ENCODE data around the gene APBB1. TPM values are rescaled to one million over a fixed set of nuclear protein-coding genes. Genes with fewer than 3 reads are reported as not detected.
A peak's percentile ranks its signal among the peaks of the same experiment; 100 is the strongest.

The APBB1 gene
- total RNA-seq, 2 donors from 2014 or later: 40.0 to 72.5 TPM

DNA sequence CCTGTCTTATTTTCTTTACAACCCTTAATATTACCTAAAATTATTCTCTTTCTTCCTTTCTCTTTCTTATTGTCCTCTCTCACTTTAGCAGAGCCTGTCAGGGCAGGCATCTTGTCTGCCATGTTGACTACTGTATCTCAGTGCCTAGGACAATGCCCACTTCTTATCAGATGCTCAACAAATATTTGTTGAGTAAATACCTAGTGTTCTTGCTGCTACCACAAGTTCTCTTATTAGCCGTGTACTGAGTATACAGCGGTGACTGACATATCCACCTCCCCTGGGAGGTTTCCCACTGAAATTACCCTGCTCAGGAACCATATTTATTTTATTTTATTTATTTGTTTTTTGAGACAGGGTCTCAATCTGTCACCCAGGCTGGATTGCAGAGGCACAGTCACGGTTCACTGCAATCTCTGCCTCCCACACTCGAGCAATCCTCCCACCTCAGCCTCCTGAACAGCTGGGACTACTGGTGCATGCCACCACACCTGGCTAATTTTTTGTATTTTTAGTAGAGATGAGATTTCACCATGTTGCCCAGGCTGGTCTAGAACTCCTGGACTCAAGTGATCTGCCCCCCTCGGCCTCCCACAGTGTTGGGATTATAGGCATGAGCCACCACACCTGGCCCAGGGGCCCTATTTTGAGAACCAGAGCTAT, 15.2 kb upstream of the APBB1 start:
- DNase-seq (ENCODE audit: low spot score in 2 of 2) (no peak), ATAC-seq (no peak)
- Mint-ChIP-seq H3K36me3 (no peaks in the 10 kb centered on the region), H3K27ac (no peak overlapping the region), H3K9me3 (no peaks in the 10 kb centered on the region)

DNA sequence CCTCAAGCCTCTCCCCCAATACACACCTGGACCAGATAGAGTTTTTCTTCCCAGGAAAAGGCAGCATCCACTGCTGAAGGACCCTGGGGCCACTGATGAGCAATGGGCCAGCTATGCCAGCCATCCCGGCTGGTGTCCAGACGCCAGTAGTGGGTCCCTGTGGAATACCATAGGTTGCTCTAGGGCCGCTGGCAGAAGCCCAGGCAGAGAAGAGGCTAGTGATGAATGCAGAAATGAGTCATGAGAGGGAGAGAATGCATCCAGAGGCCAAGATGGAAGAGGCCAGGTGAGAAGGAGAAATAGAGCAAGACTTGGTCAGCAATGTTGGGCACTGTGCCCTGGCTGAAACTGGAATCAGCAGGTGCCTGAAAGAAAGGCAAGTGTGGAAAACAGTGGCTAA, 13.0 kb upstream of the APBB1 start:
- Mint-ChIP-seq H3K27ac (peak overlapping the region in 1 of 2 donors; percentile 28), H3K36me3 (no peaks in the 10 kb centered on the region), H3K9me3 (no peaks in the 10 kb centered on the region)
- DNase-seq (ENCODE audit: low spot score in 2 of 2) (no peak), ATAC-seq (no peak)

DNA sequence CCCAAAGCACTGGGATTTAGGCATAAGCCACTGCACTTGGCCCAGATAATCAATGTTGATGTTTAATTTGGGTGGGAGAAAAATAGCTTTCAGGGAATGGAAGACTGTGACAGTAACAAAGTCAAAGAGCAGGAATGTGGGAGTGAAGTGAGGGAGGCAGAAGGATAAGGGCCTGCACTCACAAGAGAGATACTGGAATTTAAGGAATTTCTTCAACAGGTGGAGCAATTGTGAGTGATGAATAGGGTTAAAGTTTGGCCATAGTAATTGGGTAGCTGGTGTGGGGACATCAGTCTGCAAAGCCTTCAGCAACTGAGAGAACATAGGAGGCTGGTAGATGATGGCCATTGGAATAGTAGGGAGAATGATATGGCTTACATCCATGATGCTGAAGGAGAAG, 8.6 kb upstream of the APBB1 start:
- no peaks in the 10 kb centered on the region for H3K36me3 Mint-ChIP-seq

DNA sequence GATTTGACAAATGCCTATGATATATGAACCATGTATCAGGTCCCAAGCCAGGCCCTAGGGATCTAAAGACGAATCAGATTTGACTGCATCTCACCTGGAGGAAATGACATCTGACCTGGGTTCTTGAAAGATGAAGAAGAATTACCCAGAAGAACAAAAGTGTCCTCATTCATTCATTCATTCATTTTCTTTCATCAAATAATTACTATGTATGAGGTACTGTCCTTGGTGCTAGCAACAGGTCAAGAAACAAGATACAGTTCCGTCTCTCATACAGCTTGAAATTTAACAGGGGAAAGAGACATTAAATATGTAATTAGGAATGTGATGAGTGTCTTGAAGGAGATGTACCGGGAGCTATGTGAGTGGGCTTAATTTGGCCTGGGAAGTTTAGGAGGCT, 1.8 kb upstream of the APBB1 start:
- H3K27ac Mint-ChIP-seq: no peak overlapping the region
- DNase-seq (ENCODE audit: low spot score in 2 of 2) (no peak), ATAC-seq (no peak)
- H3K9me3 Mint-ChIP-seq: no peaks in the 10 kb centered on the region
- no peaks in the 10 kb centered on the region for H3K36me3 Mint-ChIP-seq

More for the DNA sequence above, 8.6 kb upstream of the APBB1 start:
- H3K27ac Mint-ChIP-seq: no peak overlapping the region
- H3K9me3 Mint-ChIP-seq: no peaks in the 10 kb centered on the region
- no peak for ATAC-seq
- DNase-seq (ENCODE audit: low spot score in 2 of 2): no peak

DNA sequence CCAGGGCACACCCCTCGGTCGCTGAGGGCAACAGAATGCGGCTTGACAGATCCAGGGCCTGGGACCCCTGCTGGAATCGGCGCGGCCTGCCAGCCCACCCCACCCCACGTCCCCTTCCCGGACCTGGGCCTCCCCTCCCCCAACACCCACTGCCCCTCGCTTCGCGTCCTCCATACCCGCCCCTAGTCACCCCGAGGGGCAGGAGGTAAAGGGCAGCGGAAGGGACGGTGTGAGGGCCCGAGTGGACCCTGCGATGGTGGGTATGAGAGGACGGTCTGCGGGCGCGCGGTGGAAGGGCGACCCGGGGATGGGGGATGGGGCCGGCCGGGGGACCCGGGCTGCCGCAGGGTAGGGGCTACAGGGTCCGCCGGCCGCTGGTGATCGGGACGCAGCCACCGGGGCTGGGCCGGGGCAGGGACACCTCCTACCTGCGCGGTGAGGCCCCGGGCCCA, 311 bp downstream of the APBB1 start:
- Mint-ChIP-seq H3K9me3 (no peaks in the 10 kb centered on the region), H3K36me3 (no peaks in the 10 kb centered on the region), H3K27ac (no peak overlapping the region)
- DNase-seq (ENCODE audit: low spot score in 2 of 2) (no peak), ATAC-seq (no peak)

DNA sequence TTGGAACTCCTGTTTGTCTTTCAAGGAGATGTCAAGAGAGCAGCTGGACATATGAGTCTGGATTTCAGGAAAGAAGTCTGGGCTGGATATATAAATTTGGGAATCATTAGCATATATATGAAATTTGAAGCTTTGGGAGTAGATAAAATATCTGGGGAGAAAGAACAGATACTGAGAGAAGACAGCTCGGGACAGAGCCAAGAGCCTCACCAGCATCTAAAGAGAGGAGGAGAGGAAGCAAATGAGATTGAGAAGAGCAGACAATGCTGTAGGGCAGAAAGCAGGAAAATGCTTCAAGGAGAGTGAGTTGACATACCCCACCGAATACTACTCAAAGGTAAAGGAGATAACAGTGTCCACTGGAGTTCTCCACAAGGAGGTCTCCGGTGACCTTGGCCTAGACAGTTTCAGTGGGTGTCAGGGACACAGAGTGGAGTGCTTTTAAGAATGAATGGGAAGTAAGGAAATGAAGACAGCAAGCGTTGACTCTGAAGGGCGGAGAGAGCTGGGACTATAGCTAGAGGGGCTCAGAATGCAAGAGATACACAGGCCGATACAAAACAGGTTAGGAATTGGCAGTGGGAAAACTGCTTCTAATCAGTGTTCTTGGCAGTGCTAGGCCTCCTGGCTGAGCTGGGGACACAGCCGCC, 862 bp downstream of the APBB1 start:
- ATAC-seq (no peak), DNase-seq (ENCODE audit: low spot score in 2 of 2) (no peak)
- H3K9me3 Mint-ChIP-seq: no peaks in the 10 kb centered on the region
- H3K36me3 Mint-ChIP-seq: no peaks in the 10 kb centered on the region
- no peak overlapping the region for H3K27ac Mint-ChIP-seq

DNA sequence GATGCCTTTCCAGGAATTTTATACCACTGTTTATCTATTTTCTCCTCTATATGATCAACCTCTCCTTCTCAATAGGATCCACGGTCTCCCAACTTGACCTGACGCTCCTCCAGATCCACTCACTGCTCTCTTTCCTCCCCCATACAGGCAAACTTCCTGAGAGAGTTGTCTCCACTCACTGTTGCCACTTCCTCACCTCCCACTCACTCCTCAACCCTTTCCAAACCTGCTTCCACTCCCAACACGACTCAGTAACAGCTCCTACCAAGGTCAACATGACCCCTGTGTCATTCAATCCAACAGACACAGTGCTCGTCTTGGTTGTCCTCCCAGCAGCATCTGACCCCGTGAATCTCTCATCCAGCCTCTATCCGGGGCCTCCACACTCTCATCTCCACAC, 3.1 kb downstream of the APBB1 start:
- H3K9me3 Mint-ChIP-seq: no peaks in the 10 kb centered on the region
- no peak for ATAC-seq
- no peak for DNase-seq (ENCODE audit: low spot score in 2 of 2)
- H3K27ac Mint-ChIP-seq: no peak overlapping the region
- H3K36me3 Mint-ChIP-seq: no peaks in the 10 kb centered on the region

DNA sequence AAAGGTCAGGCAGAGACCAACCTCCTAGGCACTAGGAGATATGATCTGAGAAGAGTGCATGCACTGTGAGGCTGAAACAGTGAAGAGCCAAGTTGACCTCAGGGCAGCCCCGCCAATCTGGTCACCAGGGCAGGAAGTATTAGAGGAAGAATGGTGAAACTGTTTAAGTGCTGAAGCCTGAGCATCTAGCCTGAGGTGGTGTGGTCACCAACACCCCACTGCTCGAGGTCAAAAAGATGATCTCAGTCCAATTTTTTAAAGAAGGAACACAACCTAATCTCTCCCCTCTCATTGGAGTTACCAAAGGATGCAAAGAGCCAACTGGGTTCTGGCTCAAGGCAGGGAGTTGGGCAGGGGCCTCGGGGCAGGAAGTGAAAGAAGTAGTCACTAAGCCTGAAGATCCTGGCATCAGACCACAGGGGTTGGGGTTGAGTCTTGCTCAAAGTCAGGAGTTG, 4.0 kb downstream of the APBB1 start:
- ATAC-seq (peak; percentile 14 to 61), DNase-seq (ENCODE audit: low spot score in 2 of 2) (peak; percentile 36 to 78)
- no peaks in the 10 kb centered on the region for H3K9me3 Mint-ChIP-seq
- H3K27ac Mint-ChIP-seq: no peak overlapping the region
- peaks cover 0 to 1% of the 10 kb centered on the region in 2 donors for H3K36me3 Mint-ChIP-seq

DNA sequence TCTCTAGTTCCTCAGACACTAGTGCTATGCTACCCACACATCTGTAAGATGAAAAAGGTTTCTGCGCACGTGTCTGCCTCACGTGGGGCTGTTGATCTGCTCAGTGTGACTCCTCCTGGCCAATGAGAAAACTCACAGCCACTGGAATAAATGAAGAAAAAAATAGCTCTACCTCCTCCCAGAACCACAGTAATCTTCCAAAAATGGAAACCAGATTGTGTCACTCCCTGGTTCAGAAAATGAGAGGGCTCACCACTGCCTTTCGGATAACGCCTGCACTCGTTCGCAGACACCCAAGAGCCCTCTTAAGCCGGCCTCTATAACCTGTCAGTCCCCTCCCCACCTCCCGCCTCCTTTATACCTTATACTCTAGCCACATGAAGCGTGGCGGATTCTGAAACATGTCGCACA, 5.1 kb downstream of the APBB1 start:
- Mint-ChIP-seq H3K36me3 (peaks cover 0 to 10% of the 10 kb centered on the region in 2 donors), H3K9me3 (no peaks in the 10 kb centered on the region), H3K27ac (no peak overlapping the region)
- DNase-seq (ENCODE audit: low spot score in 2 of 2) (peak; percentile 59 to 82), ATAC-seq (peak; percentile 76 to 87)

DNA sequence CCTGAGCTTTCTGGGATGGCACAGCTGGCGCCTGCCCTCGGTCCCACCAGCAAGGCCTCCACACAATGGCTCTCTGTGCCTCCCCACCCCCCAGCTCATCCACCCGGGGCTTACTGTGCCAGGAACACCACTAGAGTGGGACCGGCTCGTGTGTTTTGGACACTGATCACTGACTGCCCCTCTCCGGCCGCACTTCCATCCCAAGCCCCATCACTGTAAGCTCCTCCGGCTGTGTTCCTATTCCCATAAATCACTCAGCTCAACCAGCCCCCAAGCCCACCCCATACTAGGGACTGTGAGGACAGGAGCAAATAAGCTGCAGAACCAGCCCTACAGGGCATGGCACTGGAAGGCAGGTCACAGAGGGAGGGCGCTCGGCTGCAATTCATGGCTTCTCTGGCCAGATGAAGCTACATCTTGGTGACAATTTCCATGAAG, 7.3 kb downstream of the APBB1 start:
- no peak overlapping the region for H3K27ac Mint-ChIP-seq
- peaks cover 0 to 10% of the 10 kb centered on the region in 2 donors for H3K36me3 Mint-ChIP-seq
- no peaks in the 10 kb centered on the region for H3K9me3 Mint-ChIP-seq
- no peak for DNase-seq (ENCODE audit: low spot score in 2 of 2)
- ATAC-seq: no peak

DNA sequence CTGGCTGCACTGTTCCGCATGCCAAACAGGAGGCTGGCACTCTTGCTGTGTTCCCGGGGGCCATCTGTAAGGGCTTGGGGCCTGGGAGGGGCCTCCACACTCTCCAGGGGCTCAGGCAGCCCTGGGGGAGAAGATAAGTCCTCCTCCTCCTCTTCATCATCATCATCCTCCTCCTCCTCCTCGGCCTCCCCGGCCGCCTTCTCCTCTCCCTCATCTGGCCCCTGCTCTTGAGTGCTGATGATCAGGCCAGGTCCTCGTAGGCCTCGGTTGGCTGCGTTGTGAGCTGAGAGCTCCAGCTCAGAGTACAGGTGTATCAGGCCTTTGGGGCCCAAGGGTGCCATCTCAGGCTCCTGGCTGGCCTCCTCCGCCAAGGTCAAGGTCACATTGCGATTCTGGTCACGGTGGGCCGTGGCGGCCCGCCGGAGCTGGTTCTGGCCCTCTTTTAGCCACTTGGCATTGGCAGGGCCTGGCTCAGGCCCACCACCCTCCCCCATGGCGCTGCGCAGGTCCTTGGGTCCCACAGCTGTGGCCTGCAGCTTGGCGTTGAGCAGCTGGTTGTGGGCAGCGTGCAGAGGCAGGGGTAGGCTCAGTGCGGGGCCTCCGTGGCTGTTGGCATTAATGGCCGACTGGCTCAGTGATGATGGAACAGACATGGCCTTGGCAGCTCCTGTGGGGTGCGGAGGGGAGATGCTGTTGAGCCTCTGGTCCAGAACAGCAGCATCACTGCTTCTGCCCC, 8.0 kb downstream of the APBB1 start:
- DNase-seq (ENCODE audit: low spot score in 2 of 2): no peak

DNA sequence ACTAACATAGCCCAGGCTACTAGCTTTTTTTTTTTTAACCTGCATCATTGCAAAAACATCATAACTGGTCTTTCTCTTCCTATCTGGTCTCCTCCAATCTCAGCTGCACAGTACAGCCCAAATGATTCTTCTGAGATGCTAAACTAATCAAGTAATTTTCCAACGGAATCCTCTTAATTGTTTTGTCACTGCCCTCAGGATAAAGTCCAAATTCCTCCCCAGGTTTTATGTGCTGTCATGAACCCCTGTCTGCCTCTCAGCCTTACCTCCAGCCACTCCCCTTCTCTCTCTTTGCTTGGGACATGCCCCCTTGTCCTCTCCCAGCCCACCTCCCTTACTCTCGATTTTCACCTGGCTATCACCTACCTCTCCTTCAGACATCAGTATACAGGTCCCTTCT, 12.5 kb downstream of the APBB1 start:
- H3K9me3 Mint-ChIP-seq: no peaks in the 10 kb centered on the region
- DNase-seq (ENCODE audit: low spot score in 2 of 2) (no peak), ATAC-seq (no peak)
- no peak overlapping the region for H3K27ac Mint-ChIP-seq
- H3K36me3 Mint-ChIP-seq: peaks cover 0 to 10% of the 10 kb centered on the region in 2 donors

More for the DNA sequence above, 8.0 kb downstream of the APBB1 start:
- ATAC-seq: no peak
- no peak overlapping the region for H3K27ac Mint-ChIP-seq
- no peaks in the 10 kb centered on the region for H3K9me3 Mint-ChIP-seq
- H3K36me3 Mint-ChIP-seq: peaks cover 0 to 10% of the 10 kb centered on the region in 2 donors

DNA sequence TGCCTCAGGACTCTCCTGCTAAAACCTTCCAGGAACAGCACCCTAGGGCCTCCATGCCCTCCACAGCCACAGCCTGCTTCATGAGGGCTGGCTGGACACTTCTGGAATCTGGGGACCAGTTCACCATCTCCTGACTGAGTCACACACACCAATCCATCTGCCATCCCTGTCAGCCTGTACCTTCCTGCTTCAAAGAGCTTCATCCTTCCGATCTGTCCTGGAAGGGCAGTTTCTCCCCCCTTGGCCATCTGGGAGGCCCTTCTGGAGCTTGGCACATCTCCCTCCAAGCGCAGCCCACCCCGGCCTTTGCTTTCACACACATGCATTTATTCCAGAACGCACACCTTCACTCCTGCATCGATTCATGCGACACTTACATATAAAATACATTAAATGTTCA, 13.0 kb downstream of the APBB1 start:
- H3K36me3 Mint-ChIP-seq: peaks cover 0 to 15% of the 10 kb centered on the region in 2 donors
- no peak for ATAC-seq
- DNase-seq (ENCODE audit: low spot score in 2 of 2): no peak
- no peaks in the 10 kb centered on the region for H3K9me3 Mint-ChIP-seq
- peak overlapping the region in 1 of 2 donors; percentile 0 for H3K27ac Mint-ChIP-seq

DNA sequence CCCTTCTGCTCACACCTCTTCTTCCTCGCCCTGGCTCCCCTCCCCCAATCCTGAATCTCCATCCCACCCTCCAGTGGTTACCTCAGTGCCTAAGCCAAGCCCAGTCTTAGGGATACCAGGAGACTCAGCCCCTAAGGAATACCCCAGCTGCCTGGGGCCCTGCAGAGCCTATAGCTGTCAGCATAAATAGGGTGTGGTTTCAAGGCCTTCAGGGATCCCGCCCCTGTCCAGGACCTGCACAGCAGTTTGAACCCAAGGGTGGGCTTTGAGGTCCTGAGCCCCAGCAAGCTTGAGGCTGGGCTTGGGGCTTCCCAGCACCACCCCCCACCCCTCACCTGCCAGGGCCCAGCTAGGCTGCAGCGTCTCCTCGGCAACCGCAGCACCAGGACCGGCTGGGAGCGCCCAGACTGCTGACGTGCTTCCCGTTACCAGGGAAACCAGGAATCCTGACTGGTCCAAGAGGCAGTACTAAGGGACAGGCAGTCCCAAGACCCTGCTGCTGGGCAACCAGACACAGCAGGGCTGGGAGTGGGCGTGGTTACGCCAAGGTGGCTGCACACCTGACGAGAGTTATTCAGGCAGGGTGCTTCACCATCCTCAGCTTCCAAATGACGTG, 13.7 kb downstream of the APBB1 start:
- Mint-ChIP-seq H3K27ac (no peak overlapping the region), H3K9me3 (no peaks in the 10 kb centered on the region), H3K36me3 (peaks cover 4 to 20% of the 10 kb centered on the region in 2 donors)
- no peak for ATAC-seq
- no peak for DNase-seq (ENCODE audit: low spot score in 2 of 2)

DNA sequence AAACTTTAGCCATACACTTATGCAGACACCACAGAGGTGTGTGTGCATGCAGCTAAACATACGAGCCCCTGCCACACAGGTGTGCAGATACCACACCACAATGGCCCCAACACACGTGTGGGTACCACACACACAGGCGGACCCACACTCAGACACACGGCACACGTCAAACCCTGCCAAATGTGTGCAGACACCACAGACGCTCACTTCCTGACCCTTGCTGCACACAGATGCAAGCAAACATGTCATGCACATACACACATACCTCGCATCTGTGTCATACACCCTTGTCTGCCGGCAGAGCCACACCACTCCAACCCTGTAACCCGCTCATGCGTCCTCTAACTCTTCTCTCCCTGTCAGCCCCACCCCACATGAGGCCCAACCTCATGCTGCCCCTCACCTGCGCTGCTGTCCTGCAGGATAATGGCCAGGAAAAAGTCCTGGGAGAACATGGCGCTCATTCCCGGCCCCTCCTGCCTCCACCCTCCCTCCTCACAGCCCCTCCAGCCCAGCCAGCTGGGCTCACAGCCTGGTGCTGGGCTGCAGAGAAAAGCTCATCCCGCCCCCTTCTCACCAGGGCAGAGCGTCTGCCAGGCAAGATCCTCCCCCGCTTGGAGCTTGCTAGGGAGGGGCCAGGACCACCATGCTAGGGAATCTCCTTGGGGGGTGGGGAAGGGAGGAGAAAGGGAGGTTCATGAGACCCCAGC, 14.4 kb downstream of the APBB1 start:
- Mint-ChIP-seq H3K9me3 (no peaks in the 10 kb centered on the region), H3K27ac (peak overlapping the region in 1 of 2 donors; percentile 3), H3K36me3 (peaks cover 6 to 20% of the 10 kb centered on the region in 2 donors)
- DNase-seq (ENCODE audit: low spot score in 2 of 2) (no peak), ATAC-seq (peak; percentile 23 to 36)

DNA sequence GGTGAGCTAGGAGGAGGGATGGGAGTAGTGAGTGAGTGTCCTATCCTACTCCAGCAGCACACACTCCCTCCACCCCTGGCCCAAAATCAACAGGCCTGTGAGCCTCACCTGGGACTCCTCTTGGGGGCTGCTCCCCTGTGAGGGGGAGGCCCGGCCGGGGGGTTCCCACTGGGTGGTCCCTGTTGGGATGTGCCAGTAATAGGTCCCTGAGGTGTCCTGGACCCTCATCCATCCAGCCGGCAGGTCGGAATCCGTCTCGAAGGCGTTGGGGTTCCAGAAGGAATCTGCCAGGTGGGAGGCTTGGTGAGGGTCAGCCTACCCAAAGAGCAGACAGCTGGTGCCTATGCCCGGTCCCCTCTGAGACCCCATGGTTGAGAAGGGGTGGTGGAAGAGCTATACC, 15.4 kb downstream of the APBB1 start:
- DNase-seq (ENCODE audit: low spot score in 2 of 2) (no peak), ATAC-seq (no peak)
- Mint-ChIP-seq H3K36me3 (peaks cover 13 to 23% of the 10 kb centered on the region in 2 donors), H3K27ac (peak overlapping the region in 1 of 2 donors; percentile 86), H3K9me3 (no peaks in the 10 kb centered on the region)
